Measurements from ENCODE around the gene GCNA. TPM values are rescaled to one million over a fixed set of nuclear protein-coding genes. Genes with fewer than 3 reads are reported as not detected.

Gene GCNA
- total RNA-seq, 1 experiment from 2014 or later, result 2.1 TPM

GRCh38 chrX:71616672-71617529 lies 38.7 kb downstream of the GCNA start:
- DNase-seq (ENCODE audit: low spot score), result peak; percentile 75

GRCh38 chrX:71617742-71618141 lies 39.5 kb downstream of the GCNA start:
- DNase-seq (ENCODE audit: low spot score), result no peak

DNA sequence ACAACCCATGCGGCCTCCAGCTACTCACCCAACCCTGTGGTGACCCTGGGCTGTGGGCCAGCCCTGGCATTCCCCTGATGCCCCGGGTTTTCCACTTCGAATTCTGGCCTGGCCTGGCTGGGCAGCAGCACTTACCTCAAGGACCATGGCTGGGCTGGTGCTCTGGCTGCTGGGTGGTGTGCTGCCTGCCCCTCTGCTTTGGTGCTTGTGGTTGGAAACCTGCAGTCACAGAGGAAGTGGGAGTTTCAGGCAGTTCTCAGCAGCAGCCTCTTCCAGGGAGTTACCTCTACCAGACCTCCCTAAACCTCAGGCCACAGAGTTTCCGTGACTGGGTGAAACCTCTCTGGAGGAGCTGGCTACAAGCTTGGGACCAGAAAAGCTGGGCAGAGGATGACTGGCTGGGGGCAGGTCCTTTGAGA lies 40.1 kb downstream of the GCNA start, which contains the start of gene CXCR3:
Gene CXCR3 (minus strand): TSS at position 209 of the 419 bp plus-strand sequence. CDS start 62 bp downstream, at position 147.
- DNase-seq (ENCODE audit: low spot score), result no peak

DNA sequence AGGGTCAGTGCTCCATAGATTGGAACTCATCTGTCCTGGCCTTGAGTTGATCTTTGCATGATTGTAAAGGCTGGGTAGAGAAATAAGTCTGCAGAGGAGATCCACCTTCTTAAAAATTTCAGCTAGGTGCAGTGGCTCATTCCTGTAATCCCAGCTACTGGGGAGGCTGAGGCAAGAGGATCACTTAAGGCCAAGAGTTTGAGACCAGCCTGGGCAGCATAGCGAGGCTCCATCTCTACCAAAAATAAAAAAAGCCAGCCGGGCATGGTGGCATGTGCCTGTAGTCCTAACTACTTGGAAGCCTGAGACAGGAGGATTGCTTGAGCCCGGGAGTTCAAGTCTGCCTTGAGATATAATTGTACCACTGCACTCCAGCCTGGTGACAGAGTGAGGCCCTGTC lies 40.5 kb downstream of the GCNA start:
- DNase-seq (ENCODE audit: low spot score), result no peak

DNA sequence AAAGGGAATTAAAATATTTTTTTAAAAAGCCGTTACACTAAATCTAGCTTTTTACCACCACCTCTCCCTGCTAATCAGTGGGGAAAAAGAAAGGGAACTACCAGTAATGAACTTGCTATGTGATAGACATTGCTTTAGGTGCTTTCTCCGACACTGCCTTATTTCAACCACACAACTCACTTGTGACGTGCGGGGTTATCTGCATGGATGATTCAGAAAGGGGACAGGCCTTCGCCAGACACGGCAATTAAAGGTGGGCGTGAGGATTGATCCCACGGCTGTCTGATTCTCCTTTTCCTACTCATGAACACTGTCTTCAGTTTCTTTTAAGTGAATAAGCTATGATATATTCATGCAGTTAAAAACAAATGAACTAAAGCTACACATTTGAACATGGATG lies 41.0 kb downstream of the GCNA start:
- no peak for DNase-seq (ENCODE audit: low spot score)

GRCh38 chrX:71619986-71620385 lies 41.7 kb downstream of the GCNA start:
- DNase-seq (ENCODE audit: low spot score), result no peak

- DNase-seq (ENCODE audit: low spot score), result peak; percentile 49
These were observed 43.4 kb downstream of the GCNA start for GRCh38 chrX:71621603-71622002.

GRCh38 chrX:71622032-71622575 lies 43.9 kb downstream of the GCNA start:
- DNase-seq (ENCODE audit: low spot score), result no peak

GRCh38 chrX:71622576-71623450 lies 44.6 kb downstream of the GCNA start:
- peak; percentile 84 for DNase-seq (ENCODE audit: low spot score)

DNA sequence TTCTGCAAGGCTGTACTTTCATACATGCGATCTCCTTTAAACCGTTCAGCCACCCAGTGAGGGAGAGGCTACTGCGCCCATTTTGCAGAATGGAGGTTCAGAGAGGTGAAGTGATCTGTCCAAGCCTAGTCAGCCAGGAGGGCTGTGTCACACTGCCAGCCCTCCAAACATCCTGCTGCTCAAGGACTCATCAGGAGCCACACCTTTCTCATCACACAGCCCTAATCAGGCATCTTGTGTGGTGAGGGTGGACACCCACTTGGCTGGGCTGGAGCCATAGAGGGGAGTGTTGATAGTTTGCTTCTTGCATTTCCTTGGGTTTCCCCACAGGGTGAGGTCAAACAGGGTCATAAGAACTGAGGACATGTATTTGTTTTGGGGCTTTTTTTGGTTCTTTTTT lies 45.5 kb downstream of the GCNA start:
- no peak for DNase-seq (ENCODE audit: low spot score)

DNA sequence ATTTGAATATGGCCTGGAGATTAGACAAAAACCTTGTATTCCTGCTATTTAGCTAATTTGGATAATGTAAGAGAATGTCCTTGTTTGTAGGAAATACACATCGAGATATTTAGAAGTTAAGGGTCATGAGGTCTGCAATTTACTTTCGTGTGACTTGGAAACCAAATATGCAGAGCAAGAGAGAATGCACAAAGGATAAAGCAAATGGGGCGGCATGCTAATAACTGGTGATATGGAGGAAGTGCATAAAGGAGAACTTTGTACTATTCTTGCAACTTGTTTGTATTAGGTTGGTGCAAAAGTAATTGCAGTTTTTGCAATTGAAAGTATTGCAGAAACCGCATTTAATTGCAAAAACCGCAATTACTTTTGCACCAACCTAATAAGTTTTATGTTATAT lies 47.2 kb downstream of the GCNA start:
- no peak for DNase-seq (ENCODE audit: low spot score)

DNA sequence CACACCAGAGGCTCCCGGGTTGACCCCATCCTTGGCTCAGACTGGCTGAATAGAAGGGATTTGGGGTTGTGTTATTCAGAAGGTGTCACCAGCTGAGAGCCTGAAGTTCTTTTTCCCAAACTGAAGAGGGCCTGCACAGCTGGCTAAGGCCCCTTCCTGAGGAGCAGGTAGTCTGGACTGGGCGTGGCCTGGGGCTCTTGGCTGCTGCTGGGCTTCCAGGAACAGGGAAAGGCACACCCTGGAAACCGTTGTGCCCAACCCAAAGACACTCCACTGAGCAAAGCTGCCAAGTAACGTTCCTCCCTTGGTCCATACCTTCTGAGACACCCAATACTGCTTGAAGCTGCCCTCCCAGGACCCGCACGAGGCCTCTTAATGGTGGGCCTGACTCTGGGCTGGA lies 48.3 kb downstream of the GCNA start:
- DNase-seq (ENCODE audit: low spot score), result no peak

GRCh38 chrX:71627588-71628404 lies 49.6 kb downstream of the GCNA start:
- DNase-seq (ENCODE audit: low spot score), result no peak

- DNase-seq (ENCODE audit: low spot score), result no peak
These were observed 51.2 kb downstream of the GCNA start for GRCh38 chrX:71629467-71629866.

DNA sequence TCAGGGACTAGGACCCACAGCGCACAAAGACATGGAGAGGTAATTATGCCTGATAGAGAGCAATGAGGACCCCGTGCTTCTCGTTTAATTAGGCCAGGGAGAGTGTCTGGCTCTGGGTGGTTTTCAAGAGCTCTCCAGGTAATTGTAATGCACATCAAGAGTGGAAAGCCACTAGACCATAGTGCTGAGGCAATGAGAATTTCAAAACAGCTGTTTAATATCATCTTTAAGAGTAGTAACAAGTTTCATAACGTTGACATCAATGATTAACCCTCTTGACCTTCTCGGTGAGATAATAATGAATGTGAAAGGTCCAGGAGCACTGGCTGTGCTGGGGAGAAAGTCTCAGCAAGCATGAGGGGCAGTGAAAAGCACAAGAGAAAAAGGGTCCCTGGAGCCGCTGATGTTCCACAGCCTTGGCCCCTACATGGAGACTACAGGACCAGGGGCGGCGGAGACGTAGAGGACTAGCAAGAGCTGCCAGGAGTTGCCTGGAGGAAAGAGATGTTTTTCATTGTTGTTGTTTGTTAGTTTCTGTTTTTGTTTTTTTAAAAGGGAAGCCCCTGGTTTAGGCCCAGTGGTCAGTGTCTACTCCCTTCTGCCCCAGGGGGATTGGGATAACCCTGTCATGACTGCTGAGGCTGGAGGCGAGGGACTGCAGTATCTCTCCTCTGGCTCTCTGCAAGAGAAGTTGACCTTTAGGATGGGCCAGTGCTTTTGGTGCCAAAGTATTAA lies 54.9 kb downstream of the GCNA start:
- no peak for DNase-seq (ENCODE audit: low spot score)

DNA sequence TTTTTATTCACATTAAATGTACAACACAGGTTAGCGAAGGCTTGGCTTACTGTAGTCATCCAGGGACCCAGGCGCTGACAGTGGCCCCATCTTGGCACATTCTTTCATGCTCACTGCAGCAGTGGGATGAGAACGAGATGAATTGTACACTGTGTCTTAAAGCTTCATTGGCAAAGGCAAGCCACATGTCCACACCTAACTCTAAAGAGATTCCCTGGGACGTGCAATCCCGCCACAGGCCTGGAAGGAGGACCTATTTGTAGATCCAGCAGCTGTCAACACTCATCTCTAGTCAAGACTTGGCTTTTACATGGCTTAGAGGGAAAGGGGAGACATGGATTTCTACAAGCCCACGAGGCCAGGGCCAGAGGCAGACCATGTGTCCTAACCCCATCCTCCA lies 56.1 kb downstream of the GCNA start:
- no peak for DNase-seq (ENCODE audit: low spot score)

GRCh38 chrX:71636438-71637252 lies 58.4 kb downstream of the GCNA start:
- DNase-seq (ENCODE audit: low spot score), result no peak

- DNase-seq (ENCODE audit: low spot score), result no peak
These were observed 59.0 kb downstream of the GCNA start for GRCh38 chrX:71637253-71637618.

DNA sequence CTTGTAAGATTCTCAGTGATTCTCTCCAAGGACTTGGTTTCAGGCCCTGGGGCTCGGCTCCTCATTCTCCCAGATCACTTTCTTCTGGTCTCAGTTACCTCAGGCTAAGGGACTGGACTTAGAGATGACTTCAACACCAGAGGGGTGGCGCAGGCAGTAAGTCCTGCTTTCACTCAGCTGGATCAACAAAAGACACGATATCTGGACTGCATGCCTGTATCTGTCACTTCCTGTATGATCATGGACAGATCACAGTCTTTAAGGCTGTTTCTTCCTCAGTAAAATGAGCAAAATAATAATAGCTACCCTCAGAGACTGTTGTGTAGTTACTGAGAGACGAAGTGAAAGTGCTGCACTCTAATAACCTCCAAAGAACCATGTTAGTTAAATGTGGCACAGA lies 59.6 kb downstream of the GCNA start:
- peak; percentile 52 for DNase-seq (ENCODE audit: low spot score)

- DNase-seq (ENCODE audit: low spot score), result no peak
These were observed 60.2 kb downstream of the GCNA start for GRCh38 chrX:71638409-71638808.
